Effector memory CD8-positive, alpha-beta T cell (primary cell): ENCODE results near the gene LIPT1.
"Not testable (repeated sequence)": the region's sequence is repeated elsewhere in the genome, so short reads cannot be mapped to it uniquely, and the experiment has no call there.

Source experiments
- ATAC-seq: fragments of 150-1000 bp; cut with Tn5 transposase; replicated peaks from 2 replicates; pipeline ENCODE4 v1.10.0; 2021; ENCODE audit warnings: mild to moderate bottlenecking, moderate library complexity
- DNase-seq, 3 experiments: peaks; one replicate each; pipeline ENCODE4 v3.0.0; 2021
- H3K27ac Mint-ChIP-seq, 2 donors: one replicate each; pipeline ENCODE4 v1.8.0; 2022; ENCODE audit warnings: mild to moderate bottlenecking in 2 of 2, mixed read lengths in 2 of 2, moderate library complexity in 2 of 2
- H3K27me3 Mint-ChIP-seq, 2 donors: one replicate each; pipeline ENCODE4 v1.8.0; 2022; ENCODE audit warnings: mixed read lengths in 2 of 2
- H3K36me3 Mint-ChIP-seq: one replicate; pipeline ENCODE4 v1.8.0; 2022; ENCODE audit warnings: mild to moderate bottlenecking, moderate library complexity, mixed read lengths; ENCODE audit not compliant: insufficient read depth
- H3K4me1 Mint-ChIP-seq, 2 donors: one replicate each; pipeline ENCODE4 v1.8.0; 2022; ENCODE audit warnings: low read depth in 2 of 2, mixed read lengths in 2 of 2
- H3K4me3 Mint-ChIP-seq, 2 donors: one replicate each; pipeline ENCODE4 v1.8.0; 2022; ENCODE audit warnings: mild to moderate bottlenecking in 2 of 2, mixed read lengths in 2 of 2, moderate library complexity in 2 of 2
- H3K9me3 Mint-ChIP-seq, 2 donors: one replicate each; pipeline ENCODE4 v1.8.0; 2022; ENCODE audit warnings: mixed read lengths in 2 of 2

The LIPT1 gene

GRCh38 chr2:99187011-99187410 is 32.2 kb downstream of the LIPT1 start:
- H3K27ac Mint-ChIP-seq: peak overlapping the region in 1 of 2 donors; percentile 57
- H3K27me3 Mint-ChIP-seq: no peaks in the 10 kb centered on the region
- no peak for ATAC-seq

DNA sequence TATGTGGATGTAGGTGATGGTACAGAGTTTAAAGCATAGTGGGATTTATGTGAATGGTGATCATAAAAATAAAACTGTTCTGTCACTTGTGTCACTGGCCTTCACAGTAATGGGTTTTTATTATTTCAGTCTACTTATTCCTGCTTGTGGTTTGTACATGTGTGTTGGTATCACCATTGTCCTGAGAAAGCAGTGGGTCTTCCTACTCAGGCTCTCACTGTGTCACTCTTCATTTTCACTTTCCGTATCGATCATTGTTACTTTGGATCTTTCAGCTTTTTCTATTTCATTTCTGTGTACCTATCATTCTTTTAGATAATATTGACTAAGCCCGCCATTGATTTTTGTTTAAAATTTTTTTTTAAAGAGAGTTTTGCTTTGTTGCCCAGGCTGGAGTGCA is 33.6 kb downstream of the LIPT1 start:
- DNase-seq (no peak), ATAC-seq (no peak)
- Mint-ChIP-seq H3K27me3 (no peaks in the 10 kb centered on the region), H3K36me3 (peaks cover 41% of the 10 kb centered on the region), H3K4me1 (peaks cover 4 to 32% of the 10 kb centered on the region in 2 donors), H3K4me3 (no peak overlapping the region), H3K27ac (no peak overlapping the region), H3K9me3 (no peaks in the 10 kb centered on the region)

More at GRCh38 chr2:99187011-99187410, 32.2 kb downstream of the LIPT1 start:
- Mint-ChIP-seq H3K4me3 (no peak overlapping the region), H3K9me3 (no peaks in the 10 kb centered on the region), H3K4me1 (peaks cover 8 to 37% of the 10 kb centered on the region in 2 donors), H3K36me3 (peaks cover 36% of the 10 kb centered on the region)
- DNase-seq: no peak

DNA sequence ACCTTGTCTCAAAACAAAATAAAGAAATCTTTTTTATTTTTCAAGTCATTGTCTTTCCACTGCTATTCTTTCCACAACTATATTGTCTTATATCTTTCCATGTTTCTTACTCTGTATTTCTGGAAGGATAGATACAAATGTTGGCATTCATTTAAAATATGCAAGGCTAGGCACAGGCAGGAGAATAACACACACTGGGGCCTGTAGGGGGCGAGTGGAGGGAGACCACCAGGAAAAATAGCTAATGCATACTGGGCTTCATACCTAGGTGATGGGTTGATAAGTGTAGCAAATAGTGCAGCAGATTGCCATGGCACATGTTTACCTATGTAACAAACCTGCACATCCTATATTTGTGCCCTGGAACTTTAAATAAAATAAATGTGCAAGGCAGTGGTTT is 35.8 kb downstream of the LIPT1 start:
- ATAC-seq (no peak), DNase-seq (no peak)
- H3K4me1 Mint-ChIP-seq: peaks cover 0 to 17% of the 10 kb centered on the region in 2 donors
- H3K9me3 Mint-ChIP-seq: no peaks in the 10 kb centered on the region
- peak overlapping the region in 1 of 2 donors; percentile 25 for H3K27ac Mint-ChIP-seq
- H3K27me3 Mint-ChIP-seq: no peaks in the 10 kb centered on the region
- peaks cover 55% of the 10 kb centered on the region for H3K36me3 Mint-ChIP-seq
- H3K4me3 Mint-ChIP-seq: no peak overlapping the region

DNA sequence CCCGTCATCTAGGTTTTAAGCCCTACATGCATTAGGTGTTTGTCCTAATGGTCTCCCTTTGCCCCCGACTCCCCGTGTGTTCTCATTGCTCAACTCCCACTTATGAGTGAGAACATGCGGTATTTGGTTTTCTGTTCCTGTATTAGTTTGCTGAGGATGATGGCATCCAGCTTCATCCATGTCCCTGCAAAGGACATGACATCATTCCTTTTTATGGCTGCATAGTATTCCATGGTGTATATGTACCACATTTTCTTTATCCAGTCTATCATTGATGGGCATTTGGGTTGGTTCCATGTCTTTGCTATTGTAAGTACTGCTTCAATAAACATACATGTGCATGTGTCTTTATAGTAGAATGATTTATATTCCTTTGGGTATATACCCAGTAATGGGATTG is 37.6 kb downstream of the LIPT1 start:
- DNase-seq, H3K27me3 Mint-ChIP-seq, H3K9me3 Mint-ChIP-seq, ATAC-seq, H3K4me3 Mint-ChIP-seq: not testable (repeated sequence)
- Mint-ChIP-seq H3K36me3 (peaks cover 62% of the 10 kb centered on the region), H3K27ac (peak overlapping the region in 1 of 2 donors; percentile 39), H3K4me1 (peaks cover 0 to 13% of the 10 kb centered on the region in 2 donors)

GRCh38 chr2:99198103-99198841 is 43.5 kb downstream of the LIPT1 start:
- Mint-ChIP-seq H3K27me3 (no peaks in the 10 kb centered on the region), H3K4me3 (no peak overlapping the region), H3K27ac (peak overlapping the region in 1 of 2 donors; percentile 25), H3K4me1 (peaks cover 0 to 3% of the 10 kb centered on the region in 2 donors), H3K9me3 (no peaks in the 10 kb centered on the region), H3K36me3 (peaks cover 37% of the 10 kb centered on the region)
- DNase-seq (no peak), ATAC-seq (no peak)

DNA sequence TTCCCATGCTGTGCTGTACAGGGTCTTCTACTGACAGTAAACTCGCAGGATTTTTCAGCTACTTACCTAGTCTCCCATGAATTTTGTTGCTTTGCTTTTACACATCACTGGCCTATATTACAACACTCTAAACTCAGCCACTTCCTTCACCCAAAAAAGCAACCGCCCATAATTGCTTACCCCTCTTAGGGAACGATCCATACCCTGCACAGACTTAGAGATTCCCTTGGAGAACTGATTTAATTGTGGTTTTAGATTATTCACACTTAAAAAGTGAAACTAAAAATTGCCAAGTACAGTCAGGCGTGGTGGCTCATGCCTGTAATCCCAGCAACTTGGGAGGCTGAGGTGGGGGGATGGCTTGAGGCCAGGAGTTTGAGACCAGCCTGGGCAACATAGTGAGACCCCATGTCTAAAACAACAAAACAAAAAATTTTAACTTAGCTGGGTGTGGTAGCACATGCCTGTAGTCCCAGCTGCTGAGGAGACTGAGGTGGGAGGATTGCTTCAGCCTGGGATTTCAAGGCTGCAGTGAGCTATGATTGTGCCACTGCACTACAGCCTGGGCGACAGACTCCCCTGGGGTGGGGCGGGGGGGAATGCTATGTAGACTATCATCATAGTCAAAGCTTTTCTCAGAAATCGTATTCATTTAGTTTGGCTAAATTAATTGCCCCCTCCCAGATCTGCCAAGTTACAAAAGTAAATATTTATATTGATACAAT is 45.5 kb downstream of the LIPT1 start:
- ATAC-seq (no peak), DNase-seq (no peak)
- peaks cover 27% of the 10 kb centered on the region for H3K36me3 Mint-ChIP-seq
- H3K27ac Mint-ChIP-seq: peak overlapping the region; percentile 72 to 84
- H3K9me3 Mint-ChIP-seq: no peaks in the 10 kb centered on the region
- H3K27me3 Mint-ChIP-seq: no peaks in the 10 kb centered on the region
- H3K4me3 Mint-ChIP-seq: no peak overlapping the region
- peaks cover 0 to 3% of the 10 kb centered on the region in 2 donors for H3K4me1 Mint-ChIP-seq

DNA sequence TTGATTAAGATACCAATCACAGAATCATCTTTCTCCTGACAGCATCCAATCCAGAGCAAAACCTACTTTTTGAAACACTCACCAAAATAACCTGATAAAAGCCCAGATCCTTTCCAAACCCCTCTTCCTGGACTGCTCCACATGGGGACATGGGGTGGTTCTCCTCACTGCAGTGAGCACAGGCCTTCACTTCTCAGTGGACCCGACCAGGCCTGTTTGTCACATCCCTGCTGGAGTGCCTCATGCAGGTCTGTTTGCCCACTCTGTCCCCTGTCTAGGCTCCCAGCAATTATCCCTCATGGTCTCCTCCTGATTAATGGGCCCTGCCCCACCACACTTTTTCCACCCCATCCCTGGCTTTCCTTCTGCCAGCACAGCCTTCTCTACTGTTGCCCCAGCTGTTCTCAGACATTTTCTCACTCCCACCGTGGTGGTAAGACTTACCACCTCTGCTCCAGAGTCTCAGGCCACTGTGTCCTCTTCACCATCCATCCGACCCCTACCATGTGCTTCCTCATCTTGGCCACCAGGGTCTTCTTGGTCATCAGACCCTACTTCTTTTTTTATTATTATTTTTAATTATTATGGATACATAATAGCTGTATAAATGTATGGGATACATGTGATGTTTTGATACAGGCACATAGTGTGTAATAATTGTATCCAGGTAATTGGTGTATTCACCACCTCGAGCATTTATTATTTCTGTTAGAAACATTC is 47.4 kb downstream of the LIPT1 start:
- Mint-ChIP-seq H3K27ac (peak overlapping the region; percentile 44 to 50), H3K36me3 (peaks cover 13% of the 10 kb centered on the region), H3K9me3 (no peaks in the 10 kb centered on the region), H3K27me3 (no peaks in the 10 kb centered on the region), H3K4me3 (no peak overlapping the region), H3K4me1 (peaks cover 0 to 3% of the 10 kb centered on the region in 2 donors)
- DNase-seq: no peak
- no peak for ATAC-seq

DNA sequence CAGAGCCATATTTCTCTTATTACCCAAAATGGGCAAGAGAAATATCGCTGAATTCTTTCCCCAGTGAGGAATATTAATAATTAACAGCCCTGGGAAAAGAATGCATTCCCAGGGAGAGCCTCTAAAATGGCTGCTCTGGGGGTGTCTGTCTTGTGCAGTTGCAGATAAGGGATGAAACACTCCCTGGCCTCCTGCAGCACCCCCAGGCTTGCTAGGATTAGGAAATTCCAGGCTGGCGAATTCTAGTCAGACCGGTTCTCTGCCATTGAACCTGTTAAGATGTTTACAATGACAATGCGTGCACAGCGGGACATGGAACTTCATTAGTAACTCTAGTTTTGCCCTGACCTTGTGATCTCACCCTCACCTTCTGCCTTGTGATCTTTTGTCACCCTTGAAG is 50.7 kb downstream of the LIPT1 start:
- peaks cover 8% of the 10 kb centered on the region for H3K36me3 Mint-ChIP-seq

More for the DNA sequence above, 50.7 kb downstream of the LIPT1 start:
- ATAC-seq (no peak), DNase-seq (no peak)
- H3K27me3 Mint-ChIP-seq: no peaks in the 10 kb centered on the region
- no peak overlapping the region for H3K4me3 Mint-ChIP-seq
- no peaks in the 10 kb centered on the region for H3K4me1 Mint-ChIP-seq
- no peaks in the 10 kb centered on the region for H3K9me3 Mint-ChIP-seq
- no peak overlapping the region for H3K27ac Mint-ChIP-seq
